Ishikawa (cell line): Measurements from ENCODE around the gene TH.

Experiments used
- CEBPB ChIP-seq: IDR thresholded peaks from 2 replicates; pipeline ENCODE4 v1.6.1; 2012
- CREB1 ChIP-seq: IDR thresholded peaks from 2 replicates; pipeline ENCODE4 v1.6.1; 2012; ENCODE audit warnings: low read depth
- EGR1 ChIP-seq: IDR thresholded peaks from 2 replicates; pipeline ENCODE4 v1.6.1; 2012
- EP300 ChIP-seq: IDR thresholded peaks from 2 replicates; pipeline ENCODE4 v1.6.1; 2012; ENCODE audit warnings: borderline replicate concordance
- FOXM1 ChIP-seq: IDR thresholded peaks from 2 replicates; pipeline ENCODE4 v1.6.1; 2012; ENCODE audit warnings: low read depth, borderline replicate concordance
- NFIC ChIP-seq: IDR thresholded peaks from 2 replicates; pipeline ENCODE4 v1.6.1; 2012
- RAD21 ChIP-seq: IDR thresholded peaks from 2 replicates; pipeline ENCODE4 v1.6.1; 2012; ENCODE audit warnings: low read depth
- REST ChIP-seq: IDR thresholded peaks from 2 replicates; pipeline ENCODE4 v1.6.1; 2012; ENCODE audit warnings: low read depth, mild to moderate bottlenecking
- TAF1 ChIP-seq: IDR thresholded peaks from 2 replicates; pipeline ENCODE4 v1.6.1; 2012; ENCODE audit warnings: low read depth, mild to moderate bottlenecking
- TCF12 ChIP-seq: IDR thresholded peaks from 2 replicates; pipeline ENCODE4 v1.6.1; 2012; ENCODE audit warnings: low read depth
- TEAD4 ChIP-seq: IDR thresholded peaks from 2 replicates; pipeline ENCODE4 v1.6.1; 2012
- USF1 ChIP-seq: IDR thresholded peaks from 2 replicates; pipeline ENCODE4 v1.6.1; 2012
- YY1 ChIP-seq: IDR thresholded peaks from 2 replicates; pipeline ENCODE4 v1.6.1; 2012; ENCODE audit warnings: low read depth
- ZBTB7A ChIP-seq: IDR thresholded peaks from 2 replicates; pipeline ENCODE4 v1.6.1; 2012; ENCODE audit warnings: low read depth
- TF ChIP-seq, protein P1 (sequence below): IDR thresholded peaks from 2 replicates; pipeline ENCODE4 v1.6.1; 2012

Gene TH

DNA sequence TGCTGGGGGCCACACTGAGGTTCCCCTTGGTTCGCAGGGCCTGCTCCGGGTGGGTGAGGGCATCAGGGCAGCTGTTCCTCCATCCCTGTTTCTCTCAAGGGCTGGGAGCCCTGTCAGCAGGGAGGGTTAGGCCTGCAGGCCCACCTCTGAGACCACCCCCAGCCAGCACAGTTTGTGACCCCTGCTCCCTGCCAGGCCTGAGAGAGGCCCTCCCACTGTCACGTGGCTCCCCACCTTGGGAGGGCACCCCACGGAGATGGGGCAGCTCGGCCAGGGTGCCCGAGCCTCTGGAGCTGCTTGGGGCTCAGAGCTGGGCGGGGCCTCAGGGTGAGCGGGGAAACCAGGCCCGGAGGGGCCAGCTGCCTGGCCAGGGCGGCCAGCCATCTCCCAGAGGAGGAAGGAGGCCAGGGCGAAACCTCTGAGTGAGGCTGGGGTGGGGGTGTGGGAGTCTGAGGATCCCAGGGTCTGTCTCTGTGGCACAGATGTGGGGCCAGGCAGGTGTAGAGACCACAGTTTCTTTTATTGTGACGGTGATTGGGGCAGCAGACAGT, 8.1 kb downstream of the TH start:
- no peak for TF ChIP-seq CEBPB
- no peak for TF ChIP-seq TAF1
- no peak for TF ChIP-seq RAD21
- no peak for TF ChIP-seq EGR1
- TF ChIP-seq ZBTB7A, result no peak
- TF ChIP-seq REST, result no peak
- TF ChIP-seq CREB1, result no peak
- TF ChIP-seq YY1, result no peak
- no peak for TF ChIP-seq USF1
- TF ChIP-seq, protein P1, sequence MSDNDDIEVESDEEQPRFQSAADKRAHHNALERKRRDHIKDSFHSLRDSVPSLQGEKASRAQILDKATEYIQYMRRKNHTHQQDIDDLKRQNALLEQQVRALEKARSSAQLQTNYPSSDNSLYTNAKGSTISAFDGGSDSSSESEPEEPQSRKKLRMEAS, result no peak
- no peak for TF ChIP-seq TCF12
- no peak for TF ChIP-seq FOXM1
- no peak for TF ChIP-seq EP300
- no peak for TF ChIP-seq NFIC
- no peak for TF ChIP-seq TEAD4

DNA sequence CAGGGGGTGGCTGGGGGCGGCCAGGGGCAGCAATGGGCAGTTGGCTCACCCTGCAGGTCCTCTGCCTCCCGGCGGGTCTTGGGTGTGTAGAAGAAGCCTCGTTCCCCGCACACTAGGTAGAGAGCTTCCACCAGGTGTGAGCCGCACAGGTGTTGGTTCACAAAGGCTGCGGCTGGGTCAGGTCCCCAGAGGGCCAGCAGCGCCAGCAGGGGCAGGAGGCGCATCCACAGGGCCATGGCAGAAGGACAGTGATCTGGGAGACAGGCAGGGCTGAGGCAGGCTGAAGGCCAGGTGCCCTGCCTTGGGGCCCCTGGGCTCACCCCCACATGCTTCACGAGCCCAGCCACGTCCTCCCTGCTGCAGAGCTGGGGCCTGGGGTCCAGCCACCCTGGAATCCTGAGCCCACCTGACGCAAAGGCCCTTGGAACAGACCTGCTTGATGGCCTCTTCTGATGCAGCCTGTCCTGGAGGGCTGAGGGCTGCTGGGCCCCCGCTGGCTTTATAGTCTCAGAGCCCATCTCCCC, 10.8 kb downstream of the TH start, which contains the start of gene INS:
Gene INS (minus strand): TSS at position 474 of the 524 bp plus-strand sequence. CDS start 238 bp downstream, at position 236.
- TF ChIP-seq, protein P1, result no peak
- TF ChIP-seq NFIC, result no peak
- no peak for TF ChIP-seq TCF12
- no peak for TF ChIP-seq YY1
- TF ChIP-seq FOXM1, result no peak
- TF ChIP-seq CREB1, result no peak

DNA sequence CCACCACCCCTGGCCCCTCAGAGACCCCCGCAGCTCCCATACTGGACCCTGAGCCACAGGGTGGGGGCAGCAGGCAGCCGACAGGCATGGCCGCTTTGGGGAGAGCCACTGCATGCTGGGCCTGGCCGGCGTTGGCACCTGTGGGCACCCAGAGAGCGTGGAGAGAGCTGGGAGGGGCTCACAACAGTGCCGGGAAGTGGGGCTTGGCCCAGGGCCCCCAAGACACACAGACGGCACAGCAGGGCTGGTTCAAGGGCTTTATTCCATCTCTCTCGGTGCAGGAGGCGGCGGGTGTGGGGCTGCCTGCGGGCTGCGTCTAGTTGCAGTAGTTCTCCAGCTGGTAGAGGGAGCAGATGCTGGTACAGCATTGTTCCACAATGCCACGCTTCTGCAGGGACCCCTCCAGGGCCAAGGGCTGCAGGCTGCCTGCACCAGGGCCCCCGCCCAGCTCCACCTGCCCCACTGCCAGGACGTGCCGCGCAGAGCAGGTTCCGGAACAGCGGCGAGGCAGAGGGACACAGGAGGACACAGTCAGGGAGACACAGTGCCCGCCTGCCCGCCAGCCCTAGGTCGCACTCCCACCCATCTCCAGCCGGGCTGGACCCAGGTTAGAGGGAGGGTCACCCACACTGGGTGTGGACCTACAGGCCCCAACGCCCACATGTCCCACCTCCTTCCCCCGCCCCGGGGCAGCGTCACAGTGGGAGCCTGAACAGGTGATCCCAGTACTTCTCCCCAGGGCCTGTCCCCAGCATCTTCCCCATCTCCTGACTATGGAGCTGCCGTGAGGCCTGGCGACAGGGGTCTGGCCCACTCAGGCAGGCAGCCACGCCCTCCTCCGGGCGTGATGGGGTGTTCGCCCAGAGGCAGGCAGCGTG, 11.8 kb downstream of the TH start:
- TF ChIP-seq USF1, result no peak
- no peak for TF ChIP-seq REST
- no peak for TF ChIP-seq FOXM1
- TF ChIP-seq CEBPB, result no peak
- no peak for TF ChIP-seq TCF12
- no peak for TF ChIP-seq EP300
- TF ChIP-seq RAD21, result no peak
- TF ChIP-seq TAF1, result no peak
- no peak for TF ChIP-seq EGR1
- TF ChIP-seq YY1, result no peak
- TF ChIP-seq ZBTB7A, result no peak
- TF ChIP-seq NFIC, result no peak
- TF ChIP-seq CREB1, result no peak
- TF ChIP-seq, protein P1, result no peak
- no peak for TF ChIP-seq TEAD4

DNA sequence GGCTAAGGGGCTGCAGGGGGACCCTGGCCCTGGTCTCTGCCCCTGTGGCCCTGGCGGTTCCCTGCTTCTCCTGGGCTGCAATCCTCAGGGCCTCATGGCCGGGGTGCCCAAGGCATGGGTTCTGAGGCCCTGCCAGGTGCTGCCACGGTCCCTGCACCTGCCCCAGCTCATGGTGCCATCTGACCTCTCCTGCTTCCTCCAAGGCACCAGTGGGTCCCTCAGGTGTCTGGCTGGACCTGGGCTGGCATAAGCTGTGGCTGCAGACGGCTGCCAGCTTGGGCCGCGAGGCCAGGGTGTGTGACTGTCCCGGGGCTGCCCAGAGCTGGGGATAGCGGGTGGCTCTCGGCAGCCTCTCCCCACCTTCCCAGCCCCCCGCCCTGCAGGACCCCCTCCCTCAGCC, 12.6 kb downstream of the TH start:
- TF ChIP-seq EGR1 (no peak), ZBTB7A (no peak), FOXM1 (no peak), CEBPB (no peak), TEAD4 (no peak), CREB1 (no peak), NFIC (no peak), REST (no peak), RAD21 (no peak), TAF1 (no peak), USF1 (no peak), YY1 (no peak), EP300 (no peak), TCF12 (no peak)
- TF ChIP-seq, protein P1, result no peak
